Stomach (tissue), 4 donors: ENCODE measurements around the gene TF.

Source experiments
- POLR2A ChIP-seq, 4 donors: fragments of 450-650 bp; IDR thresholded peaks; one replicate each; pipeline ENCODE4 v1.6.1; 2016; ENCODE audit warnings: antibody characterized with exemption in 4 of 4, control low read depth in 2 of 4, mild to moderate bottlenecking in 1 of 4, moderate library complexity in 1 of 4
- TF ChIP-seq, protein P1 (sequence below), 7 experiments: fragments of 450-650 bp in 4 of 7; fragments of 200-600 bp in 3 of 7; sonication (generic) in 3 of 7; IDR thresholded peaks; one replicate each; pipeline ENCODE4 v1.5.1; 2016 to 2019; ENCODE audit warnings: antibody characterized with exemption in 7 of 7, control low read depth in 2 of 7, mild to moderate bottlenecking in 1 of 7

GRCh38 chr3:133700351-133700750, 45.8 kb upstream of the TF start:
- TF ChIP-seq, protein P1, sequence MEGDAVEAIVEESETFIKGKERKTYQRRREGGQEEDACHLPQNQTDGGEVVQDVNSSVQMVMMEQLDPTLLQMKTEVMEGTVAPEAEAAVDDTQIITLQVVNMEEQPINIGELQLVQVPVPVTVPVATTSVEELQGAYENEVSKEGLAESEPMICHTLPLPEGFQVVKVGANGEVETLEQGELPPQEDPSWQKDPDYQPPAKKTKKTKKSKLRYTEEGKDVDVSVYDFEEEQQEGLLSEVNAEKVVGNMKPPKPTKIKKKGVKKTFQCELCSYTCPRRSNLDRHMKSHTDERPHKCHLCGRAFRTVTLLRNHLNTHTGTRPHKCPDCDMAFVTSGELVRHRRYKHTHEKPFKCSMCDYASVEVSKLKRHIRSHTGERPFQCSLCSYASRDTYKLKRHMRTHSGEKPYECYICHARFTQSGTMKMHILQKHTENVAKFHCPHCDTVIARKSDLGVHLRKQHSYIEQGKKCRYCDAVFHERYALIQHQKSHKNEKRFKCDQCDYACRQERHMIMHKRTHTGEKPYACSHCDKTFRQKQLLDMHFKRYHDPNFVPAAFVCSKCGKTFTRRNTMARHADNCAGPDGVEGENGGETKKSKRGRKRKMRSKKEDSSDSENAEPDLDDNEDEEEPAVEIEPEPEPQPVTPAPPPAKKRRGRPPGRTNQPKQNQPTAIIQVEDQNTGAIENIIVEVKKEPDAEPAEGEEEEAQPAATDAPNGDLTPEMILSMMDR (IDR thresholded peaks at IDR 0.05): no peak
- no peak for TF ChIP-seq POLR2A (IDR thresholded peaks at IDR 0.05)
